Kidney epithelial cell (primary cell): Measurements from ENCODE around the gene S1PR5. TPM values are rescaled to one million over a fixed set of nuclear protein-coding genes. Genes with fewer than 3 reads are reported as not detected.

Experiments
- DNase-seq: peaks from one replicate; pipeline ENCODE4 v3.0.0-alpha.2; 2010; ENCODE audit warnings: low read depth
- H3K27me3 ChIP-seq: 2 replicates; pipeline ENCODE4 v1.6.0; 2011; ENCODE audit warnings: low read length; ENCODE audit not compliant: control insufficient read depth, insufficient read depth
- H3K36me3 ChIP-seq: 2 replicates; pipeline ENCODE4 v1.5.1; 2011; ENCODE audit warnings: low read length; ENCODE audit not compliant: control insufficient read depth, insufficient read depth
- H3K4me3 ChIP-seq: 2 replicates; pipeline ENCODE4 v1.5.1; 2011; ENCODE audit warnings: low read depth, mild to moderate bottlenecking, control low read depth, low read length
- CTCF ChIP-seq: IDR thresholded peaks from 2 replicates; pipeline ENCODE4 v1.5.1; 2011; ENCODE audit warnings: mild to moderate bottlenecking, moderate library complexity, low read length, control low read depth, inconsistent platforms; ENCODE audit not compliant: insufficient read depth, poor library complexity, severe bottlenecking
- total RNA-seq: library from RNA; depleted of rRNA; stranded (reverse); fragments of >200 nt; gene quantifications from 2 replicates; pipeline ENCODE4 v1.2.3, GENCODE V29; 2015

Gene S1PR5
- total RNA-seq = 0.08 and 0.62 TPM in 2 replicates

GRCh38 chr19:10517361-10517759 lies at the start of gene S1PR5:
Gene S1PR5, minus strand, starts transcription at chr19:10517447. Its CDS starts 2,436 bp downstream, at chr19:10515011.
- Histone ChIP-seq H3K4me3 (peak within 1 kb of the TSS; percentile 23), H3K27me3 (peaks cover 75% of the 10 kb centered on the region), H3K36me3 (no peaks in the 10 kb centered on the region)
- no peak for DNase-seq
- TF ChIP-seq CTCF = no peak

GRCh38 chr19:10566658-10567410 lies 49.6 kb upstream of the S1PR5 start:
- DNase-seq = no peak
- H3K36me3 ChIP-seq = no peaks in the 10 kb centered on the region
- no peaks in the 10 kb centered on the region for H3K27me3 ChIP-seq
- no peak for TF ChIP-seq CTCF
- H3K4me3 ChIP-seq = no peak overlapping the region

- Histone ChIP-seq H3K4me3 (peak overlapping the region; percentile 96), H3K36me3 (no peaks in the 10 kb centered on the region), H3K27me3 (no peaks in the 10 kb centered on the region)
- TF ChIP-seq CTCF = no peak
- no peak for DNase-seq
Measured at GRCh38 chr19:10566408-10566657, 49.1 kb upstream of the S1PR5 start.

GRCh38 chr19:10565567-10566407 lies 48.5 kb upstream of the S1PR5 start, which contains the start of gene KRI1:
Gene KRI1, minus strand, starts transcription at chr19:10566010. Its CDS starts 11 bp downstream, at chr19:10565999.
- H3K4me3 ChIP-seq = peak within 1 kb of the TSS; percentile 96
- TF ChIP-seq CTCF = peak; percentile 7
- no peaks in the 10 kb centered on the region for H3K27me3 ChIP-seq
- peak; percentile 81 for DNase-seq
- no peaks in the 10 kb centered on the region for H3K36me3 ChIP-seq

GRCh38 chr19:10565028-10565566 lies 47.9 kb upstream of the S1PR5 start:
- Histone ChIP-seq H3K27me3 (no peaks in the 10 kb centered on the region), H3K36me3 (no peaks in the 10 kb centered on the region), H3K4me3 (peak overlapping the region; percentile 96)
- DNase-seq = no peak
- TF ChIP-seq CTCF = peak; percentile 33
